Stimulated activated CD4-positive, alpha-beta T cell treated with anti-CD3 and anti-CD28 coated beads, Interleukin-15, amount 100 ng/mL, for 24 hours (primary cell): ENCODE data around the gene BAZ2B.
"Not testable (repeated sequence)": the region's sequence is repeated elsewhere in the genome, so short reads cannot be mapped to it uniquely, and the experiment has no call there.

Experiments
- DNase-seq: peaks from one replicate; pipeline ENCODE4 v3.0.0-alpha.2; 2020

Gene BAZ2B

DNA sequence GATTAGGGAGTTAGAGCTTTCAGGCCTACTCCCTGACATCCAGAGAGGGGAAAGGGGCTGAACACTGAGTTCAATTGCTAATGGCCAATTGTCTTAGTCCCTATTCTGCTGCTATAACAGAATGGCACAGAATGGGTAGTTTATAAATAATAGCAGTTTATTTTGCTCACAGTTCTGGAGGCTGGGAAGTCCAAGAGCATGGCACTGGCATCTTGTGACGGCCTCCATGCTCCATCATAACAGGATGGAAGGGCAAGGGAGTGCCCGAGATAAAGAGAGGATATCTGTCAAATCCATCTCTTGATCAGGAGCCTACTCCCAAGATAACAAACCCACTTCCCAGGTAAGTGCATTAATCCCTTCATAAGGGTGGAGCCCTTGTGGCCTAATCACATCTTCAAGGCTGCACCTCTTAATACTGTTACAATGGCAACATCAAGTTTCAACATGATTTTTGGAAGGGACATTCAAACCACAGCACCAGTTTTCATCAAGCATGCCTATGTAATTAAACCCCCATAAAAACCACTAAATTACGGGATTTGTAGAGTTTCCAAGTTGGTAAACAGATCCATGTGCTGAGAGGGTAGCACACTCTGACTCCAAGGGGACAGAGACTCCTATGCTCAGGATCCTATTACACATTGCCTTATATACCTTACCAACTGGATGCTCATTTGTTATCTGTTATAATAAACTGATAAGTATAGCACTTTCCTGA lies 44.6 kb downstream of the BAZ2B start:
- DNase-seq: no peak

- DNase-seq: no peak
Observed at GRCh38 chr2:159564081-159564480, 52.3 kb downstream of the BAZ2B start.

DNA sequence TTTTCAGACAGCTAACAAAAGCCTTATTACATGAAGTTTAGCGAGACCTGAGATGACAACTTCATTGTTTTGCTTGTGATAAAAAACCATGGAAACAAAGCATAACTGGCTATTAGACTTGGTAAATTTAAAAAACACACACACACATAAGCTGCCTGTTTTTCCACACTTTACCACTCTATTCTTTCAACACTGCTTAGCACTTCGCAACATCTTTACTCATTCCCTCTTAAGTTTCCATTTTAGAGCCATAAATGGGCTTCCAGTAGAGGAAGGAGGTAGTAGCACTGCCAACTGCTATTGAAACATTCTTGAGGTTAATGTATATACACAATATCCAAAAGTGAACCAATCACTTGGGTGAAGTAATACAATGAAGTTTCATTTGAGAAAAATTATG lies 54.1 kb downstream of the BAZ2B start:
- no peak for DNase-seq

- no peak for DNase-seq
Observed at GRCh38 chr2:159561786-159562185, 54.6 kb downstream of the BAZ2B start.

GRCh38 chr2:159561242-159561641 lies 55.1 kb downstream of the BAZ2B start:
- DNase-seq: no peak

DNA sequence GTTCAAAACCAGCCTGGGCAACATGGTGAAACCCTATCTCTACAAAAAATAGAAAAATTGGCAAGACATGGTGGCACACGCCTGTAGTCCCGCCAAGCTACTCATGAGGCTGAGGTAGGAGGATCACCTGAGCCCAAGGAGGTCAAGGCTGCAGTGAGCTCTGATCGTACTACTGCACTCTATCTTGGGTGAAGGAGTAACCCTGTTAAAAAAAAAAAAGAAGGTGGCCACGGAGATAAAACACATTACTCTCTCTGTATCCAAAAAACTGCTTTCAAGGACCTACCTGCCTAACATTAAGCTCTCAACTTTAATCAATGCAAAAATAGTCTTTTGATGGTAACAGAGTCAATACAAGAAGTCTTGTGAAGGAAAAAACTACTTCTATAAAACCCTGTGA lies 57.3 kb downstream of the BAZ2B start:
- no peak for DNase-seq

- no peak for DNase-seq
Observed at GRCh38 chr2:159558479-159558878, 57.9 kb downstream of the BAZ2B start.

DNA sequence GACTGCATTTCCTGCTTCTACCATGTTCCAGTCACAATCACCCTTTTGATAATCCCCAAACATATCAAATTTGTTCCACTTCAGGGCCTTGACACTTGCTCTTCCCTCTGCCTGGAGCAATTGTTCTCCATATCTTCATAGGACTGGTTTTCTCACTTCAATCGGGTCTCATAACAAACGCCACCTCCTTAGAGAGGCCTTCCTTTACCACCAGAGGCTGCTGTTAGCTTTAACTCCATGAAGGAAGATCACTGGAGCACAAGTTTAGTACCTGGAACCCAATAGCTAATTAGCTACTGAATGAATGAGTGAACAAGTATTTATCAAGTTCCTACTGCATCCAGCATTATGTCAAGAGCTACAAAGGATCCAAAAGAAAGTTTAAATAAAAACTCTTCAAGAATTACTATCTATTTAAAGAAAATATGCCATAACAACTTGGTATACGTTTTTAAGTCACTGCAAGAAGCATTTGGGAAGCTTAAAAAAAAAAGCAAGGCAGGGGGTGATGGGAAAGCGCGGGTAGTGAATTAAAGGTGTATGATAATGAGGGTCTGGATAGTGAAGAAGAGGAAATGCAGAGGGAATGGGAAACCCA lies 58.8 kb downstream of the BAZ2B start:
- DNase-seq: no peak

DNA sequence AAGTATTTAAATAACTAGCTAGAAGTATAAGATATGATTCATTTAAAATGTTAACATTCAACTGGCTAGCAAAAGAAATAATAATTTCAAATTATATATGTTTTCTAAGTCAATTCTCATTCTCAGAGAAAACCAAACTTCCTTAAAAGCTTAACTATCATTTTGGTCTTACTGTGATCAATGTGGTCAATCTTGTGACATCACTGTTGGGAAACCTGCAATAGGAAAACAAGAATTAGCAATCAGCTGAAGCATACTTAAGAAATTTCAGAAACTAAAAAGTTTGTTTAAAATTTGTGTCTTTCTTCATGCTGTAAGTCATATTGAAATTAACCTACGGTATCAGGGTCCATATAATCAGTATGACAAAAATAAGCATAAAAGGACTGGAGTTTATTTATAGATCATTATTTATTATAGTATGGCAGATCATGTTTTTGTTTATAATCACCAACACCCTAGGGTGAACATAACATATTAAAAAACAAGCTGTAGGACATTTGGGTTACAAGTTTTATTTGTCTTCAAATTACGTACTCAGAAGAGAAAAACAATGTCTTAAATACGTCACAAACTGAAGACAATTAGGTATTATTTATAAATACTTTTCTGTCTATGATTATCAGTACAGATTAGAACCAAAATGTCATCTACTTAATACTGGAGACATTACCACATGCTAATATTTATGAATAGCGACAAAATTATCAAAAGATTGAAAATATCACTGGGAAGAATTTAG lies 60.5 kb downstream of the BAZ2B start:
- no peak for DNase-seq

- DNase-seq: no peak
Observed at GRCh38 chr2:159553727-159554126, 62.6 kb downstream of the BAZ2B start.

- DNase-seq: no peak
Observed at GRCh38 chr2:159551806-159552205, 64.5 kb downstream of the BAZ2B start.

DNA sequence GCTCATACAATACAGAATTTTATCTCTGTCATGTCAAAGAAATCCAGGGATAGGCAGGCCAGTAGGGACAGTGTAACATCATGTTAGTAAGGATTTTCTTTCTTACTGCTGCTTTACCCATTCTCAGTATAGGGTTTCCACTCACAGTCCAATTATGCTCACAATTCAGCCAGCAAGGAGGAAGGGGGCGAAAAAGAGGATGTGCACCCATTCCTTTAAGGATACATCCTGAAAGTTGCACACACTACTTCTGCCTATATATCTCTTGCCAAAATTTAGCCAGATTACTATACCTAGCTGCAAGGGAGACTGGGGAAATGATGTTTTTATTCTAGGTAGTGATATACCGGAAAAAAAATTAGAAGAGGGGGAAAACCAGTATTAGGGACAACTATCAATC lies 66.1 kb downstream of the BAZ2B start:
- no peak for DNase-seq

GRCh38 chr2:159549234-159549633 lies 67.1 kb downstream of the BAZ2B start:
- no peak for DNase-seq

DNA sequence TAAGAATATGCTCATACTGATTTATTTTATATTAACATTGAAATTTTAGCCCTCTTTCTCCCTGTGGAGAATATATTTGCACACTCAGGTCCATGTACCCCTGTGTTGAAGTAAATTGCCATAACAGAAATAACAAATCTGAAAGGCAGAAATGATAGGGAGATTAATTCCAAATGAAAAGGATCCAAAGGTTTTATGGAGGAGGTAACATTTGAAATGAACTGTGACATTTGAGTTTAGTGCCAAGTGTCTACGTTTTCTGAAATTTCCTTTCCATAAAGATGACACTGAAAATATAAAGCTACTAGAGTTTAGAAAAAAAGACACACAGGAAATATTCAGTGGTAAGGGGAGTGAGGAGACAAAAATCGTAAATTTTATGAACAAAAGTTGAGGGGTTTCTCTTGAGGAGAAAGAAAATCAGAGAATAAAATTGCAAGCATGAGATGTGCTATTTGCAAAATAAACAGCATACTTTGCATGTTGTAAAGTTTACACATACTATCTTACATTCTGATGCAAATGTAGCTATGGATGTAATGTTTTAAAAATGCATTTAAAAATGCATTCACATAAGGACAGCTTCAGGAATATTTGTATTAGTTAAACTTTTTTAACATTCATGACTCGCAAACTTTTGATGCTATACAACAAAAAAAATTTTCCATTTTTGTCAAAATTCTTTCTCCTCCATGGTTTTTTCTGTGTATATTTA lies 69.5 kb downstream of the BAZ2B start:
- no peak for DNase-seq

DNA sequence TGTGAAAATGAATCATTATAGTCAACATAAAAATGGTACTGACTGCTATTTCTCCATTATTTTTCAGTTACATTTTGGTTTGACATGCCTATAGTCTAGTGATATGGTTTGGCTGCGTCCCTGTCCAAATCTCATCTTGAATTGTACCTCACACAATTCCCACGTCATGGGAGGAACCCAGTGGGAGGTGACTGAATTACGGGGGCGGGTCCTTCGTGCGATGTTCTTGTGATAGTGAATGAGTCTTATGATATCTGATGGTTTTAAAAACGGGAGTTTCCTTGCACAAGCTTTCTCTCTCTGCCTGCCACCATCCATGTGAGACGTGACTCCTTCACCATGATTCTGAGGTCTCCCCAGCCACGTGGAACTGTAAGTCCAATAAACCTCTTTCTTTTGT lies 70.3 kb downstream of the BAZ2B start:
- no peak for DNase-seq

GRCh38 chr2:159545085-159545484 lies 71.3 kb downstream of the BAZ2B start:
- DNase-seq: no peak

DNA sequence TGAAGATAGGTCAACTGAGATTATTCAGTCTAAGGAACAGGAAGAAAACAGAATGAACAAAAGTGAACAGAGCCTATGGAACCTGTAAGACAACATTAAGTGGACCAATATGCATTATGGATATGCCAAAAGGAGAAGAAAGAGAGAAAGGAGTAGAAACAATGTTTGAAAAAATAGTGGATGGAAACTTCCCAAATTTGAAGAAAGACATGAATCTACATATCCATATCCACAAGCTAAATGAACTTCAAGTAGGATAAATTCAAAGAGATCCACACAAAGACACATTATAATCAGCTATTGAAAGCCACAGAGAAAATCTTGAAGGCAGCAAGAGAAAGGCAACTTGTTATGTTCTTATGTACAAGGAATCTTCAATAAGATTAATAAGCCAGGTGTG lies 74.2 kb downstream of the BAZ2B start:
- no peak for DNase-seq

DNA sequence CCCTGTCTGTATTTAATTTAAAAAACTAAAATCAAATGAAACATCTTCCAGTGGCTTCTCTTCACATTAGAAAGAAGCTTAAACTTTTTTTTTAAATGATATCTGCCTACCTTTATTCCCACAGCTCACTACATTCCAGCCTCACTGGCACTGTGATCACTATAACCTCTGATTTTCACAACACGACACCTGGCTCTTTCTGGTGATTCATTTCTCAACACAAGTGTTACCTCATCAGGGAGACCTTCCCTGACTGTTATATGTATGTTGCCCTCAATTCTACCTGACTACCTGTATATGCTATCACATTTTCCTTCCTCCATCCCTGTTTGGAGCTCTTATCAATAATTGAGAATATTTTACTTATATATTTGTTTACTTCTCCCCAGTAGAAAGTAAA lies 76.6 kb downstream of the BAZ2B start:
- DNase-seq: no peak

- no peak for DNase-seq
Observed at GRCh38 chr2:159538801-159539200, 77.5 kb downstream of the BAZ2B start.

DNA sequence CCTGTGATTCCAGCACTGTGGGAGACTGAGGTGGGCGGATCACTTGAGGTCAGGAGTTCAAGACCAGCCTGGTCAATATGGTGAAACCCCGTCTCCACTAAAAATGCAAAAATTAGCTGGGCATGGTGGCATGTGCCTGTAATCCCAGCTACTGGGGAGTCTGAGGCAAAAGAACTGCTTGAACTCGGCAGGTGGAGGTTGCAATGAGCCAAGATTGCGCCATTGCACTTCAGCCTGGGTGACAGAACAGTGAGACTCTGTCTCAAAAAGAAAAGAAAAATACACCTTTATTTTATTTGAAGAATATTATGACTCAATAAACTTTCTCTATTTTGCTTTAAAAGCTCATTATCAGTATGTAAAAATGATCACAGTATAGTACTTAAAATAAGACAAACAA lies 81.1 kb downstream of the BAZ2B start:
- not testable (repeated sequence) for DNase-seq

DNA sequence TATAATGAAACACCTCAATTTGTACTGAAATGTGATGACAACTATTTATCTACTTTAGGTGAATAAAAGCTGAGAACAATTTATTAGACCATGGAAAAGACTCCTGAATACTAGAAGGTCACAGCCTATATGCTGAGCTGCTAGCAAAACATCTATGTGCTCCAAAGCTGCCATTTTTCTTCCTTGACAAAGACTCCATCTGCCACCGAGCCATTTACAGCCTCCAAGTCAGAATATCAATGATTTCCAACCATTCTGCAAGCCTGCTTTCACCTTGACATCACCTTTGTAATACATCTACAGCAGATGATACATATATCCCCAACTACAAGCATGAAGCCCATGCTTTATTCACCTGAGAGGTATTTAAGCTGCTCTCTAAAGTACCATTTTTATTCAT lies 84.9 kb downstream of the BAZ2B start:
- no peak for DNase-seq

DNA sequence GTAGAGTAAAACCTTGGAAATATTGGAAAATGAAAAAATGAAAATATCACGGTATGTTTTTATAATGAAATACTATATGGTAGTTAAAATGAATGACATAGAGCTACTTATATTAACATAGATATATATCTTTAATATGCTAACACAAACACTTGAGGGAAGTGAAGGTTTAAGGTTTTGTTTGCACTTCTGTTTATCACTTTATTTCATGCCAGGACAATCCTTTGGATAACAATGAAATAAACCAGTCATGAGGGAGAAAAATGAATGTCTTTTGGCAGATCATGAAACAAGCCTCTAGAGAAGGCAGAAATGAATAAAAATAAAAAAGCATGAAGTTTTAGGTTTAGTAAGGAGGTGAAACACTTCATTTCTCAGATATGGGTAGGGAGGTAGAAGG lies 89.9 kb downstream of the BAZ2B start:
- no peak for DNase-seq

- DNase-seq: no peak
Observed at GRCh38 chr2:159525012-159525411, 91.3 kb downstream of the BAZ2B start.

- no peak for DNase-seq
Observed at GRCh38 chr2:159521272-159521671, 95.1 kb downstream of the BAZ2B start.
